HUES64 (cell line): ENCODE data around the gene UBAC2.
"Not testable (repeated sequence)": the region's sequence is repeated elsewhere in the genome, so short reads cannot be mapped to it uniquely, and the experiment has no call there.

Source experiments
- H3K27ac ChIP-seq: 2 replicates; pipeline ENCODE4 v1.7.0; 2013; ENCODE audit warnings: low read depth, low read length, inconsistent platforms
- H3K27me3 ChIP-seq: 2 replicates; pipeline ENCODE4 v1.6.1; 2013; ENCODE audit warnings: mild to moderate bottlenecking, low read length; ENCODE audit not compliant: insufficient read depth
- H3K36me3 ChIP-seq: 2 replicates; pipeline ENCODE4 v1.6.1; 2013; ENCODE audit warnings: mild to moderate bottlenecking, low read length; ENCODE audit not compliant: insufficient read depth
- H3K4me1 ChIP-seq: 2 replicates; pipeline ENCODE4 v1.6.1; 2013; ENCODE audit warnings: mild to moderate bottlenecking, low read length, moderate library complexity; ENCODE audit not compliant: insufficient read depth
- H3K4me3 ChIP-seq: 2 replicates; pipeline ENCODE4 v1.5.1; 2013; ENCODE audit warnings: mild to moderate bottlenecking, low read length, moderate library complexity
- H3K9ac ChIP-seq: 2 replicates; pipeline ENCODE4 v1.6.1; 2013; ENCODE audit warnings: mild to moderate bottlenecking, low read depth, low read length
- H3K9me3 ChIP-seq: 2 replicates; pipeline ENCODE4 v1.6.1; 2013; ENCODE audit warnings: low read depth, low read length; ENCODE audit not compliant: insufficient read depth
- WGBS: fragments of 150-250, 120-280 bp; methylation state at CpG from one replicate; pipeline ENCODE4 v1.1.7; 2013; ENCODE audit warnings: missing lambda C conversion rate; 5-methylcytosine and 5-hydroxymethylcytosine counted together

The UBAC2 gene

DNA sequence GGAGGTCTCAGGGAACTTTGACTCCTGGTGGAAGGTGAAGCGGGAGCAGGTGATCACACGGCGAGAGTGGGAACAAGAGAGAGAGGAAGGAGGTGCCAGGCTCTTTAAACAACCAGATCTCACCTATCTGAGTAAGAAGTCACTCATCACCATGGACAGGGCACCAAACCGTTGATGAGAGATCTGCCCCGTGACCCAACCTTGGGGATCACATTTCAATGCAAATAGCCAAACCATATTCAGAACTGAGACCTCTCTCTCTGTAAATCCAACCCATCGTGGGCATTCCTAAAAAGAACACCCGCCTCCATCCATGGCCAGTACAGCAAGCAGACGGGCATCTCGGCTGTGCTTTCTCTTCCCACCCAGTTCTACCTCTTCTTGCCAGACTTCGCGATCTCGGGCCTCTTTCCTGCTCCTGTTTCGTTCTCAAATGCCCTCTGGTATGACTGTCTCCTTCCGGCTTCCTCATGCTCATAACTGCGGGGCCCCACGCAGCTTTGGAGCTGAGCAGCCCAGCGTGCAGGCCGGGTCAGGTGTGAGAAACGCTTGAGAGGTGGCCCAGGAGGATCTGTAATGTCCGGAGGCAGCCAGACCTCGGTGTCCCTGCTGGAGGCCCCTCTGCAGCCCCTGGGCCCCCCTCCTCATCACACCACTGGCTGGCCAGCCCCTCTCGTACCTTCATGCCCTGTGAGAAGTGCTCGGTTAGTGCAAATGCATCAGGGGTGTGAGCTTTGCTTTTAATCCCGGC is 203.5 kb downstream of the UBAC2 start:
- Histone ChIP-seq H3K4me1 (no peaks in the 10 kb centered on the region), H3K4me3 (no peak overlapping the region), H3K9me3 (no peaks in the 10 kb centered on the region), H3K36me3 (no peaks in the 10 kb centered on the region), H3K27ac (no peak overlapping the region), H3K27me3 (no peaks in the 10 kb centered on the region), H3K9ac (no peak overlapping the region)
- 80% methylated on average over 23 of the region's 24 CpGs for WGBS

DNA sequence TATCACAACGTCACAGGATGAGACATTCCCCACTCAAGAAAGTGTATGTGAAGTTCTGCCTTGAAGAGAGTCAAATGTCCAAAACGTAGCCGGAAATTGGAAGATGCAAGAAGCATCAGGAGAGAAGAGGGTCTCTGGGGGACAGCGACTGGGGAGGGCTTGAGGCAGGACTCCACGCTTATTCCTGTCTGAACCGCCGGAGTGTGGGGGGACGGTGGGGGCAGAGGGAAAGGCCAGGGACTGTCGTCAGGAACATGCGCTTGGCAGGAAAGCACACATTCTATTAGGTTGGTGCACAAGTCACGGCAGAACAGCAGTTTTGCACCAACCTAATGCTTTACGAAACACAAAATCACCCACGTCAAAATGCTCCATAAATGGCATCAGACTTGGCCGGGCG is 205.3 kb downstream of the UBAC2 start:
- Histone ChIP-seq H3K4me1 (no peaks in the 10 kb centered on the region), H3K9ac (no peak overlapping the region), H3K36me3 (no peaks in the 10 kb centered on the region), H3K4me3 (no peak overlapping the region), H3K27me3 (no peaks in the 10 kb centered on the region), H3K27ac (no peak overlapping the region), H3K9me3 (no peaks in the 10 kb centered on the region)
- 91% methylated on average over 15 of the region's 15 CpGs for WGBS

DNA sequence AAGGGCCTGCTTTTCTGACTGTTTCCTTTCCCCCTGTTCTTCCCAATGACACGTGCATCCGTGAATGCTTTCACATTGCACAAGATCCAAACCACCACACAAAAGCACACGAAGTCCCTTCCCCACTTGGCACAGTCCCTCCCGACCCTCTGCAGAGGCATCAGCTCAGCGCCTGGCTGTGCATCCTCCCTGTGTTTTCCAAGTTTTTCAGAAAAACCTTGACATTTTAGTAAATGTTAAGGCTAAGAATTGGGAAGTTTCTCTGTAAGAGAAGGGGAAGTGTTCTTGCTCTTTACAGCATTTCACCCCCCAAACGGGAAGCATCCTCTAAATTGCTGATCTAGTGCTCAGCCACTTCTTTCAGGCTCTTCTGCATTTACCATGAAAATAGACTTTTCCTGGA is 206.1 kb downstream of the UBAC2 start:
- Histone ChIP-seq H3K4me1 (no peaks in the 10 kb centered on the region), H3K4me3 (no peak overlapping the region), H3K9ac (no peak overlapping the region), H3K36me3 (no peaks in the 10 kb centered on the region), H3K27ac (no peak overlapping the region), H3K9me3 (peaks cover 2% of the 10 kb centered on the region; the same call in 1 of the 2 replicates), H3K27me3 (no peaks in the 10 kb centered on the region)
- 77% methylated on average over 6 of the region's 6 CpGs for WGBS

DNA sequence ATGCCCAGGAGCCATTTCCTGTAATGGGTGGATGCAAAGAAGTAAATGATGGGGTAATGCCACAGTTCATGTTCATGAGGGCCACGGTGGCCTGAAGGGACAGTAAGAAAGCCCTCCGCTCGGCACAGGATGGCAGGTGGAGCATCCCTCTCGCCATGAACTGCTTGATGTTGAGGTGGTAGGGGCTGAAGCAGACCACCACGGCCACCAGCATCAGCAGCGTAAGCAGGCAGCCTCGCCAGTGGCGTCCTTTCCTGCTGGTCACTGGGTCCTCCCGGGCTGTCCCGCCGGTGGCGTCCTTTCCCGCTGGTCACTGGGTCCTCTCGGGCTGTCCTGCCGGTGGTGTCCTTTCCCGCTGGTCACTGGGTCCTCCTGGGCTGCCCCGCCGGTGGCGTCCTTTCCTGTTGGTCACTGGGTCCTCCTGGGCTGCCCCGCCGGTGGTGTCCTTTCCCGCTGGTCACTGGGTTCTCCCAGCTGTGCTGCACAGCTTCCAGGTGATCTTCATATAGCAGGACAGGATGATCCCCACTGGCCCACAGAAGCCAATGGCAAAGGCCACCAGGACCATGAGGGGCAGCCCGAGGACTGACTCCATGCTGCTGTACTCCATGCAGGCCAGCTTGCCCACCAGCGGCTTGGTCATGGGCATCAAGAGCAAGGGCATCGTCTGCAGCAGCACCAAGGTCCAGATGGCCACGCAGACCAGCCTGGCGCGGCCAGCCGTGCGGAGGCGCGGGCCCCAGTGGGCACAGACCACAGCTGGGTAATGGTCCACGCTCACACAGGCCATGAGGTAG is 207.4 kb downstream of the UBAC2 start:
- no peak overlapping the region for H3K27ac ChIP-seq

DNA sequence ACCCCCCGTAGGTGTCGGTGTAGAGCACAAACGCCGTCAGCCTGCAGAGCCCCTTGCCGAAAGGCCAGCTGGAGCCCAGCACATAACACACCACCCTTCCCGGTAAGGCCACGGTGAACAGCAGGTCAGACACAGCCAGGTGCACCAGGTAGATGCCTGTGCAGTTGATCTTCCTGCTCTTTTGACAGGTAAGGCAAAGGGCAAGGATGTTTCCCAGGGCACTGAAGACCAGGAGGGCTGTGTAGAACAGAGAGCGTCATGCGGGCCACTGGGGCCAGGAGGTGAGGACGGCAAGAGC is 208.0 kb downstream of the UBAC2 start:
- Histone ChIP-seq H3K27me3 (0 out of 2 replicates have a peak, but pooled peaks cover 2% of the 10 kb centered on the region), H3K9me3 (peaks cover 6% of the 10 kb centered on the region; the same call in 1 of the 2 replicates), H3K4me1 (no peaks in the 10 kb centered on the region), H3K9ac (no peak overlapping the region), H3K4me3 (no peak overlapping the region), H3K36me3 (no peaks in the 10 kb centered on the region), H3K27ac (no peak overlapping the region)
- WGBS: 95% methylated on average over 10 of the region's 10 CpGs

More for the DNA sequence above, 207.4 kb downstream of the UBAC2 start:
- no peaks in the 10 kb centered on the region for H3K4me1 ChIP-seq
- H3K9ac ChIP-seq: no peak overlapping the region
- no peak overlapping the region for H3K4me3 ChIP-seq
- no peaks in the 10 kb centered on the region for H3K36me3 ChIP-seq
- H3K9me3 ChIP-seq: peaks cover 6% of the 10 kb centered on the region; the same call in 1 of the 2 replicates
- 90% methylated on average over 33 of the region's 33 CpGs for WGBS
- 0 out of 2 replicates have a peak, but pooled peaks cover 2% of the 10 kb centered on the region for H3K27me3 ChIP-seq

DNA sequence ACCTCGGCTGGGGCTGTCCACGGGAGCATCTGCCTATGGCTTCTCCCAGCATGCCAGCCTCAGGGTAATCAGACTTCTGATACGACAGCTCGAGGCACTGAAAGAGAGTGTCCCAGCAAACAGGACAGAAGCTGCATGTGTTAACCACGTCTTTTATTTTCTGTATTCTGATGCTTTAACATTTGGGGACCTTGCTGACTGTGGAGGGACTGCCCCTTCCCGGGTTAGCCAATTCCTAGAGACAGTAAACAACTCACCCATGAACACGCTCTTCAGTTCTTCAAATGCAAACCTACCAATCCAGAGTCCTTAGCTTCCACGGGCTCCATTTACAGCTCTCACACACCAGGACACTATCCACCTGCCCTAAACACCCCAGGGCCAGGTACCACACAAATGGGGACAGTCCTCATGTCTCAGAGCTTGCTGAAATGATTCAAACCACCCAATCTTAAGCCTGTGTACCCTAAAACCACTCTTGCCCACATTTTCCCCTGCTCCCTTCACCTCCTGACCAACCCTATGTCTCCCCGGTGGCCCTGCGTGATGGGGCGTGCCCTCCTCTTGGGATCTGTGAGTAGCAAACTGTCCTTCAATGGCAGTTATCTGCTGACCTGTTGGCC is 208.9 kb downstream of the UBAC2 start:
- not testable (repeated sequence) for H3K27ac ChIP-seq, H3K36me3 ChIP-seq, H3K9ac ChIP-seq, H3K4me1 ChIP-seq, H3K27me3 ChIP-seq, H3K4me3 ChIP-seq, H3K9me3 ChIP-seq
- 83% methylated on average over 11 of the region's 11 CpGs for WGBS

DNA sequence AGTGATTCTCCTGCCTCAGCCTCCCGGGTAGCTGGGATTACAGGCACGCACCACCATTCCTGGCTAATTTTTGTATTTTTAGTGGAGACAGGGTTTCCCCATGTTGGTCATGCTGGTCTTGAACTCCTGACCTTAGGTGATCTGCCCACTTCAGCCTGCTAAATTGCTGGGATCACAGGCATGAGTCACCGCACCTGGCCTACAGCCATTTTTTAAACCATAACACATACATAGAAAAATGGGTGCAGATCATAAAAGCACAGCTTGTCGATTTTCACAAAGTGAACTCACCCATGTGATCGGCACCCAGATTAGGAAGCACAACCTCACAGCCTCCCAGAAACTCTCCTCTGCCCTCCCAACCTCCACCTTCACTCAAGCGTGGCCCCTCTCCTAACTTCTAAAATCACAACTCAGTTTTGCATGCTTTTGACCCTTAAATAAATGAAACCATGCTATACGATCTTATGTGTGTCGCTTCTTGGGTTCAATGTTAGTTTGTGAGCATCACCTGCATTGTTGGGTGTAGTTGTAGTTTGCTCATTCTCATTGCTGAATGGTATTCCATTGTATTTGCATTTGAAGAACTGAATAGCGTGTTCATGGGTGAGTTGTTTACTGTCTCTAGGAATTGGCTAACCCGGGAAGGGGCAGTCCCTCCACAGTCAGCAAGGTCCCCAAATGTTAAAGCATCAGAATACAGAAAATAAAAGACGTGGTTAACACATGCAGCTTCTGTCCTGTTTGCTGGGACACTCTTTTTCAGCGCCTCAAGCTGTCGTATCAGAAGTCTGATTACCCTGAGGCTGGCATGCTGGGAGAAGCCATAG is 210.2 kb downstream of the UBAC2 start:
- H3K9me3 ChIP-seq, H3K4me1 ChIP-seq, H3K9ac ChIP-seq, H3K36me3 ChIP-seq, H3K27ac ChIP-seq, H3K27me3 ChIP-seq, H3K4me3 ChIP-seq: not testable (repeated sequence)
- WGBS: 85% methylated on average over 12 of the region's 13 CpGs

DNA sequence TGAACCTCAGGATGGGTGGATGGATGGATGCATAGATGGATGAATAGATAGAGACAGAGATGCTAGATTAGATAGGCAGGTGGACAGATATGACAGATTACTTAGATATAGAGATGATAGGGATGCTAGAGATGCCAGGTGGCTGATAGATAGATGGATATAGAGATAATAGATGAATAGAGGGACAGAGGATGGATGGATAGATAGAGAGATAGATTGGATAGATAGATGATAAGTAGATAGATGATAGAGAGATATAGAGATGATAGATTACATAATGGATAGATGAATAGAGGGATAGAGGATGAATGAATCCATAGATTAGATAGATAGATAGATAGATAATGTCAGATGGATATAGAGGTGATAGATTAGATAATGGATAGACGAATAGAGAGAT is 212.2 kb downstream of the UBAC2 start:
- Histone ChIP-seq H3K36me3 (no peaks in the 10 kb centered on the region), H3K4me3 (no peak overlapping the region), H3K9me3 (peaks cover 6% of the 10 kb centered on the region; the same call in 1 of the 2 replicates), H3K27me3 (0 out of 2 replicates have a peak, but pooled peaks cover 2% of the 10 kb centered on the region), H3K9ac (no peak overlapping the region), H3K27ac (no peak overlapping the region), H3K4me1 (peaks cover 11% of the 10 kb centered on the region; the same call in 1 of the 2 replicates)
- WGBS: 87% methylated on average over 1 of the region's 1 CpG

DNA sequence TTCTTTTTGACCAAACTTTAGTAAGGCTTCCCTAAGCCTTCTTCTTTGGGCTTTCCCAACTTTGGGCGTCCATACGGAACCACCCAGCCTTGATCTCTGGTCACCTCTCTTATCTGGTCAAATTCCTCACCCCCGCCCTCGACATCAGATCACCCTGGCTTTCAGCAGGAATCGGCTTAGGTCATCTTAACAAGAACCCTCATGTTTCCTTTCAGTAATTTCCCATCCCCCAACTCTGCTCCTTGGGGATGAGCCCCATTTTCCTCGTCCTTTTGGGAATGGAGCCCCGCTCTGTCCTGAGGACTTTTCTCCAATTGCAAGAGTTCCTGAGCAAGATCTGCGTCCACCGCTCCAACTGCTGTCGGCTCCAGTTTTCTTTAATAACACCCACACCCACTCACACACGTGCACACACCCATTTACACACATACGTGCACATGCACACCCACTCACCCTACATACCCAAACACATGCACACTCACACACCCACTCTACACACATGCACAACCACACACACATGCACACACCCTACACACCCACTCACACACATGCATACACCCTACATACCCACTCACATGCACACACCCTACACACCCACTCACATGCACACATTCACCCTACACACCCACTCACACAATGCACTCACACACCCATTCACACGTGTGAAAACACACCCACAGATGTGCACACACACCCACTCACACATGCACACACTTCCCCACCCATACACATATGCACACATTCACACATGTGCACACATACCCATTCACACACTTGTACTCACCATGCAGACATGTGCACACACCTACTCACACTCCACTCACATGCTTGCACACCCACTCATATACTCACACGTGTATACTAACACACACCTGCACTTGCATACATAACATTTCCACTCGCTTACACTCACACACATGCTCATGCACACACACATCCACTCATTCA is 213.7 kb downstream of the UBAC2 start:
- Histone ChIP-seq H3K9ac (no peak overlapping the region), H3K4me1 (peaks cover 12% of the 10 kb centered on the region; the same call in 1 of the 2 replicates), H3K9me3 (peaks cover 6% of the 10 kb centered on the region; the same call in 1 of the 2 replicates), H3K4me3 (no peak overlapping the region), H3K27ac (no peak overlapping the region), H3K36me3 (no peaks in the 10 kb centered on the region), H3K27me3 (0 out of 2 replicates have a peak, but pooled peaks cover 2% of the 10 kb centered on the region)
- 84% methylated on average over 15 of the region's 15 CpGs for WGBS
